ENCODE data around the gene DAPK1.

The DAPK1 gene

GRCh38 chr9:87497604-87498045 lies at the start of gene DAPK1:
Gene DAPK1, plus strand, starts transcription at chr9:87497867. Its CDS starts 1,211 bp downstream, at chr9:87499078.
- no peak for DNase-seq

- DNase-seq = no peak
These were observed 46.5 kb upstream of the DAPK1 start for GRCh38 chr9:87451149-87451548.

DNA sequence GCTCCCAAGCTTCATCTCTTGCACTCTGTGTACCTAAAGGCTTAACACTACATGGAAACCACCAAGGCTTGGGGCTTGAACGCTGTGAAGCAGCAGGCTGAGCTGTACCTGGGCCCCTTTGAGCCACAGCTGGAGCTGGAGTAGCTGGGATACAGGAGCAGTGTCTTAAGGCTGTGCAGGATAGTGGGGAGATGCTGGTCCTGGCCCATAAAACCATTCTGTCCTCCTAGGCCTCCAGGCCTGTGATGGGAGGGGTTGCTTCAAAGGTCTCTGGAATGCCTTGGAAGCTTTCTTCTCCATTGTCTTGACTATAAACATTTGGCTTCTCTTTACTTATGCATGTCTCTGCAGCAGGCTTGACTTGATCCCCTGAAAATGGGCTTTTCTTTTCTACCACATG lies 42.3 kb upstream of the DAPK1 start:
- no peak for DNase-seq

- no peak for DNase-seq
These were observed 36.4 kb upstream of the DAPK1 start for GRCh38 chr9:87461256-87461655.

DNA sequence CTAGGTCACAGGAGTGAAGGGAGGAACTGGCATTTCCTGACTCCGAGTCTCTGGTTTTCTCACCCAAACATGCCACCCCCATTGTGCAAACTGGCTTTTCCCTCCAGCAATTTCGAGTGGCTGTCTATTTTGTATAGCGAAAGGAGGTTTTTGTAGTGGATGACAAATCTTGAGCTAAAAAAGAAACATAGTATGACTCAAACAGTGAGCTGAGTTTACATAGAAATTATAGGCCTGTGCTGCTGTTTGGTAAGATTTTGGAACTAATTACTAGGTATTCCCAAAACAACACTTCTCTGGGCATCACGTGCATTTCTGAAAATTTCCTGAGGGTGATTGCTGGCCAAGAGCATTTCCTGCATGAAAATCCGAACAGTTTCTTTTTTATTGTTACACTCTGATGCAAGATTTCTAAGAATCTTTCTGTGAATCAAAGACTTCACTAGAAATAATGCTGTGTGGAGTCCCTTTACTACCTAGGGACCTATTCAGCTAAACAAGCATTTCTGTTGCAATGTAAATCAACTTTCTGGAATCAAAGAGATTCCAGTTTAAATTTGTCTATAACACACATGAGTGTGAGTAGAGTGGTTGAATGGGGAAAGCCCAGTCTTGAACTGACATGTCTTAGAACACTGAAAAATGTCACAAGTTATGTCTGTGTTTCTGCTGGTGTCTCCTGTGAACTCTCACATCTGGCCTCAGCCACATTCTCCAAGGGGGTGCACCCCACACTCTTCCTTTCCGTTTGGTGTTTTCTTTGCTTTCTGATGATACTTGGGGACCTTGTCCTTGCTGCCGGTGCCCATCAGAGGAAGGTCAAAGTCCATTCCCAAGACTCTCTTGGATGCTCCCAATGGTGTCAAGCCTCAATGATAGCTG lies 33.3 kb upstream of the DAPK1 start:
- no peak for DNase-seq

DNA sequence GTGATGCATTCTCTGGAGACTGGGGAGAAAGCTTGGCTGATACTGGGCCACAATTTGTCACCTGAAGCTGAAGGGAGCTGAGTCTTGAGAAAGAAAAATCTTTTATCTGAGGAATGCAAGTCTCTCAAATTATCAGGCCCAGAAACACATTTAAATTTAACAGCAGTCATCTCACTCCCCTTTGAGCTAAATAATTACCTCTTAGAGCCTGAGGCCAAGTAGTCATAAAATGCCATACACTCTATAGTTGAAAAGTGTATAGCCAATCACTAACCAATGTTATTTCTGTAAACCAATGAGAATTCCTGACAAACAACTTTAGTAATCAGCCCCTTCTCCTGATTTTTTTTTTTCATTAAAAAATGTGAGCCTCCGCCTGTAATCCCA lies 32.7 kb upstream of the DAPK1 start:
- no peak for DNase-seq

- DNase-seq = no peak
These were observed 31.9 kb upstream of the DAPK1 start for GRCh38 chr9:87465816-87466215.

DNA sequence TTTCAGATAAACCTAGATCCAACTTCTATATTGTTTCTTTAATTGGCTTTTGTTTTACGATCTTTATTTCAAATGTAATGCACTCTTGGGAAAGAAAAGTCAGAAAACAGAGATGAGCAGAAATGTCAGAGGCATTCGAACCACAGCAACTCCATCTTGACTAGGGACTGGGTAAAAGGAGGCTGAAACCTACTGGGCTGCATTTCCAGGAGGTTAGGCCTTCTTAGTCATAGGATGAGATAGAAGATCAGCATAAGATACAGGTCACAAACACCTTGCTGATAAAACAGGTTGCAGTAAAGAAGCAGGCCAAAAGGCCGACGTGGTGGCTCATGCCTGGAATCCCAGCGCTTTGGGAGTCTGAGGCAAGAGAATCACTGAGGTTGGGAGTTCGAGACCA lies 30.5 kb upstream of the DAPK1 start:
- DNase-seq = no peak

DNA sequence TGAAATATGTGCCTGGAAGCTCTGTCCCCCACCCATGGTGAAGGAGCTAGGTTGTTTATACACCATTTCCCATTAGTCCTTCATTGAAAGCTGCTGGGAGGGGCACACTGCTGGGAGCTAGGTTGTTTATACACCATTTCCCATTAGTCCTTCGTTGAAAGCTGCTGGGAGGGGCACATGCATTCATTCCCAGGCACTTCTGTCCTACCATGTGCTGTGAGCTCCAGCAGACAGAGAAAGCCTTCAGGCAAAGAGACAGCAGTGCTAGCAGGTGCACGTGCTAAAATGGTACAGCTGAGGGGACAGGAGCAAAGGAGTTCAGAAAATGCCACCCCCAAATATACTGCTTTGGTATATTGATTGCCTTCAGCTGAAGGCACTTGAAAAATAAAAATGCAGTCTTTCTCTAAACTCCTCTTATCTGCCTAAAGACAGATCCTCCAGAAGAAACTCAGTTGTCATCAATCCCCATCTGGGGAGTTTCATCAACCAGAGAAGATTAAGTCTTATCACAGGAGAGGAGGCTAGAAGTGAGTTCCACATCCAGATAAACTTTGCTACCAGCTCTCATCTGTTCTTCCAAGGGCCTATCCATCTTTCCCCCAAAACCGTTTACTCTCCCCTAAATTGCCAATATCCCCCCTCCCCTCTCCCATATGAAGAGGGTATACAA lies 27.7 kb upstream of the DAPK1 start:
- no peak for DNase-seq

DNA sequence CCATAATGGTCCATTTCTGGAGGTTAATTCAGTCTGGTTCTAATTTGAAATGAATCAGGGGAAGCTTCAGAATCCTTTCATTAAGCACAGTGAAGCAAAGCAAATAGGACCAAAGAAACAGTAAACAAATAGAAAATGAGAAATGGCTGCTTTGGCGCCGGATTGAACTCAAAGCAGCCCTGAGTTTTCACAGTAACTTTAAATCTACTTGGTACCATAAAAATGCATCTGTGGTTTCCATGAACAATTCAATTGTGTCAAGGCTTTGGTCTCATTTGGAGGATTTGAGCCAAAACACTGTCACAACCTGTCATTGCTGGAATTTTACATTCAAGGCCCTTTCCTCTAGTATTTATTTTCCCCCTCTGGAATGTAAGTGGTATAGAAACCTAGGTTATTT lies 25.9 kb upstream of the DAPK1 start:
- DNase-seq = no peak

GRCh38 chr9:87475463-87475862 lies 22.2 kb upstream of the DAPK1 start:
- DNase-seq = no peak

DNA sequence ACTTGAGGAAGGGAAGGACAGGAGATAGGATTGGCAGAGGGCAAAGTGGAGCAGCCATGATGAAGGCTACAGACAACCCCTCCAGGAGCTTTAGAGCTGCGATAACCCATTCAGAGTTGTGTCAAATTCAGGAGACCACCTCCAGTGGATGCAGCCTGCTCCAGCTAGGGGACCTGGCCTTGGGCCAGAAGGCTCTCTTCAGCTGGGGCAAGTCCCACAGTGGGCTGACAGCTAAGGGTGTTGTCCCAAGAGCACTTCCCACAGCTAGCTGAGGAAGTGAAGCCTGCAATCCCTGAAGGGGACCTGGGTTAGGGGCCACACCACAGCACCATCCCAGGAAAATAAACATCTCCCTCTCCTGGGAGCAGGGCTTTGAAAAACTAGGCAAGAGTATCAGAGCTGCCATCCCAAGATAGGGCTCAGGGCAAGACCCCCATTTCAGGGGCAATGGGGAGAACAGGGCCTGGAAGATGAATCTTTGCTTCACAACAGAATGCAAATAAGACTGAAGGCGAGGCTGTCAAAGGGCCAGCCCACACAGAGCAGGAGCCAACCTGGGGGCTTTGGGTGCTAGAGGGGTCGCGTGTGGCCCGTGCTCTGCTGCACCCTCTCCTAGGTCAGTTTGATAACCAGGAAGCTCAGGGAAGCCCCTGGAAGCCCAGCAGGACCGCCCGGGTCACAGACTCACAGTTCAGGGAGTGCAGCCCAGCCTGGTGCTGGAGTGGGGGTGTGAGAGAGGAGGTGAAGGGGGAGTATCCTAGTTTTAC lies 19.3 kb upstream of the DAPK1 start:
- DNase-seq = no peak

DNA sequence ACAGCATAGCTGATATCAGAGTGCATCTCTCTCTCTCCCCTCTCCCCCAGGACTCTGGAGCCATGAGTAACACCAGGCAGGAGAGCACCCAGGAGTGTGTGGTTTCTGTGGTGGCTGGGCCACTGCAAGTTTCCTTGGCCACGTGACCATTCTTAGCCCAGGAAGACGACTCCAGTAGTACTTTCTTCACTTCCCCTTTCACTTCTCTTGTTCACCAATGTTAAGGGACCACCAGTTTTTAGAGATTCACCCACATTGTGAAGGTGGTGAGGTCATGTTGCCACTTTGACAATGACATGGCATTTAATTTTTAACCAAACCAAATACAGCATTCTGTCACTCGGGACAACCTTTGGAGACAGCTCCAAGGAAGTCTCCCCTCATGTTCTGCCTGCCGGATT lies 17.9 kb upstream of the DAPK1 start:
- DNase-seq = no peak

- DNase-seq = no peak
These were observed 15.5 kb upstream of the DAPK1 start for GRCh38 chr9:87481890-87482855.

- no peak for DNase-seq
These were observed 7.4 kb upstream of the DAPK1 start for GRCh38 chr9:87490225-87490624.

- DNase-seq = no peak
These were observed 6.8 kb upstream of the DAPK1 start for GRCh38 chr9:87490907-87491306.

- DNase-seq = no peak
These were observed 6.1 kb upstream of the DAPK1 start for GRCh38 chr9:87491523-87491922.

DNA sequence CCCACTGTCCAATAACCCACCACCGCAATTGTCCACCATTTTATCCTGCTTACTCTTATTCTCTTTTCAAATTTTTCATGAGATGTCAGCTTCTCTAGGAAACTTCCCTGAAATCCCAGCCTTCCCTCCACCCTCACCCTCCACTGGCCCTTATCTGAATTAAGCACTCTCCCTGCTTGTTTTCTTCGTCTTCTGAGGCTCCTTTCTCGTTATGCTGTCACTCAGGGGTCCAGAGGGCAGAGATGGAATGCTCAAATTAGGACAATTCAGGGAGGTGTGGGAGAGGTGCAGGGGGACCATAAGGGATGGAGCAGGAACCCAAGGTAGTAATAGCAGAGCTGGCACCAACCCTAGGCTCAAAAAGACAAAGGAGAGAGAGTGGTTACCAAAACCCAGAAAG lies 5.0 kb upstream of the DAPK1 start:
- DNase-seq = no peak

GRCh38 chr9:87494970-87495471 lies 2.6 kb upstream of the DAPK1 start:
- no peak for DNase-seq

GRCh38 chr9:87497080-87497603 lies 525 bp upstream of the DAPK1 start:
- no peak for DNase-seq

GRCh38 chr9:87498046-87498810 lies 561 bp downstream of the DAPK1 start:
- DNase-seq = no peak

All from NCI-H1436 treated with DMSO at 0.1 percent for 48 hours (cell line).